Ascending aorta (tissue), 2 donors: ENCODE results near the gene KCNQ2. TPM values are rescaled to one million over a fixed set of nuclear protein-coding genes. Genes with fewer than 3 reads are reported as not detected.

Source experiments
- DNase-seq, 2 donors: peaks; one replicate each; pipeline ENCODE4 v3.0.0-alpha.2; 2019; ENCODE audit warnings: low spot score in 2 of 2
- H3K27ac ChIP-seq, 2 donors: fragments of 200-600 bp; sonication (generic); one replicate each; pipeline ENCODE4 v1.5.1; 2016 to 2017; ENCODE audit warnings: mild to moderate bottlenecking in 1 of 2
- H3K27me3 ChIP-seq: fragments of 200-600 bp; sonication (generic); one replicate; pipeline ENCODE4 v1.5.1; 2017
- H3K36me3 ChIP-seq, 2 donors: fragments of 200-600 bp; sonication (generic); one replicate each; pipeline ENCODE4 v1.5.1; 2016
- H3K4me1 ChIP-seq, 2 donors: fragments of 200-600 bp; sonication (generic); one replicate each; pipeline ENCODE4 v1.5.1; 2016 to 2017; ENCODE audit warnings: mild to moderate bottlenecking in 1 of 2
- H3K4me3 ChIP-seq, 2 donors: fragments of 200-600 bp; sonication (generic); one replicate each; pipeline ENCODE4 v1.5.1; 2016 to 2017; ENCODE audit warnings: mild to moderate bottlenecking in 1 of 2
- H3K9me3 ChIP-seq, 2 donors: fragments of 200-600 bp; sonication (generic); one replicate each; pipeline ENCODE4 v1.5.1; 2016
- CTCF ChIP-seq, 3 experiments: fragments of 200-600 bp in 2 of 3; fragments of 450-650 bp in 1 of 3; sonication (generic) in 2 of 3; IDR thresholded peaks; one replicate each; pipeline ENCODE4 v1.5.1; 2016 to 2019; ENCODE audit warnings: antibody characterized with exemption in 3 of 3, mild to moderate bottlenecking in 1 of 3, moderate library complexity in 1 of 3
- intact Hi-C: fragments of 100-400 bp; cut with DNase I; formaldehyde crosslinking; loops from one replicate; pipeline ENCODE4 v1.15.1; 2023
- total RNA-seq: library from RNA; depleted of rRNA; stranded (reverse); fragments of >200 nt; gene quantifications from one replicate; pipeline ENCODE4 v1.1.0, GENCODE V29; 2016

Gene KCNQ2
- total RNA-seq, 1 donor from 2014 or later = not detected

GRCh38 chr20:63442100-63442493 lies 30.4 kb downstream of the KCNQ2 start:
- H3K36me3 ChIP-seq = no peaks in the 10 kb centered on the region
- intact Hi-C loops = no loop called here
- no peaks in the 10 kb centered on the region for H3K4me1 ChIP-seq
- H3K27ac ChIP-seq = no peak overlapping the region
- no peak overlapping the region for H3K4me3 ChIP-seq
- H3K9me3 ChIP-seq = no peaks in the 10 kb centered on the region
- no peak for DNase-seq
- no peak for TF ChIP-seq CTCF (IDR thresholded peaks at IDR 0.05)
- no peaks in the 10 kb centered on the region for H3K27me3 ChIP-seq

- Histone ChIP-seq H3K36me3 (no peaks in the 10 kb centered on the region), H3K9me3 (no peaks in the 10 kb centered on the region), H3K4me3 (no peak overlapping the region), H3K4me1 (no peaks in the 10 kb centered on the region), H3K27ac (no peak overlapping the region), H3K27me3 (no peaks in the 10 kb centered on the region)
- intact Hi-C loops = no loop called here
- no peak for TF ChIP-seq CTCF (IDR thresholded peaks at IDR 0.05)
- DNase-seq = no peak
Measured at GRCh38 chr20:63441136-63442099, 31.0 kb downstream of the KCNQ2 start.

DNA sequence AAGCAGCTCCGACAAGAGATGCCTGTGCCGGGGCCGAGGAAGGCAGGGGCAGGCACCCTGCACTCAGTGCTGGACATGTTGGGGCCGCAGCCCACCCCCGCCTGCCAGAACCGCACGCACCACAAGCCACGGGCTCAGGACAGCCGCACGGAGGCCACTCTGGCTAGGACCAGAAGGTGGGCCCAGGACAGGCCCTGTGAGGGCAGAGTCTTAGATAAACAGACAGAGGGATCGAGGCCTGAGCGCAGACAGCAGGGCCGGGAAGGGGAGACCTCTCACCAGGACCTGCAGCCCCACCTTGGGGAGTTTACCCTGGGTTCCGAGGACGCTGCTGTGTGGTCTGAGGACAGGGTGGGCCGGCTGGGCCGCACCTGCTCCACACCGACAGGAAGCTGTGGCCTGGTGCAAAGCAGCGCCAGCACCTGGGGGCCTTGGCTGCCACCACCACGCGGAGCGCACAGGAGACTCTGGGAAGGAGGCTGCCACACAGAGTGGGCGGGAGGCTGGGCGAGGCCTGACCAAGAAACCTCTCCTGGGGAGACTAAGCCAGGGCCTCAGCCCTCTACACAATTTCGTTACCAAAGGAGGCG lies 32.0 kb downstream of the KCNQ2 start:
- intact Hi-C loops = no loop called here
- no peak overlapping the region for H3K4me3 ChIP-seq
- DNase-seq = no peak
- H3K27ac ChIP-seq = no peak overlapping the region
- no peaks in the 10 kb centered on the region for H3K4me1 ChIP-seq
- no peaks in the 10 kb centered on the region for H3K27me3 ChIP-seq
- H3K9me3 ChIP-seq = no peaks in the 10 kb centered on the region
- TF ChIP-seq CTCF (IDR thresholded peaks at IDR 0.05) = no peak
- no peaks in the 10 kb centered on the region for H3K36me3 ChIP-seq

DNA sequence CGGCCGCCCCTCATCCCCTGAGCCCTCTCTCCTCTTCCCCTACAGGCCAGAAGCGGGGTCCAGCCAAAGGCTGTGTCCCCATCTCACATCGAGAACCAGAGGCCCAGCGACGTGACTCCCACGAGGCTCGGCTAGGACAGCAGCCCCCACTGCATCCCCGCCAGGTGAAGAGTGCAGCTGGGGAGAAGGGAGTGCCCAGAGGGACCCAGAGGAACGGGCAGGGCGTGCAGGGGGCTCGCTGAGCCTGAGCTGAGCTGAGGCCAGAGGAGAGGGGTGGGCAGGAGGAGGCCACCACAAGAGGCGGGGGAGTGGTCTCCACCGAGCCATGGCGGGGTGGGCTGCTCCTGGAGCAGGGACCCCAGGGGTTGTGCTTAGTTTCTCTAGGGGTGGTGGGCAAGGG lies 32.6 kb downstream of the KCNQ2 start:
- intact Hi-C loops = no loop called here
- Histone ChIP-seq H3K27me3 (no peaks in the 10 kb centered on the region), H3K27ac (no peak overlapping the region)

GRCh38 chr20:63438121-63438520 lies 34.3 kb downstream of the KCNQ2 start:
- intact Hi-C loops = no loop called here
- H3K9me3 ChIP-seq = no peaks in the 10 kb centered on the region
- H3K36me3 ChIP-seq = no peaks in the 10 kb centered on the region
- DNase-seq = no peak
- H3K27me3 ChIP-seq = no peaks in the 10 kb centered on the region
- no peak for TF ChIP-seq CTCF (IDR thresholded peaks at IDR 0.05)
- no peak overlapping the region for H3K27ac ChIP-seq
- H3K4me1 ChIP-seq = no peaks in the 10 kb centered on the region
- H3K4me3 ChIP-seq = no peak overlapping the region

More for the DNA sequence above, 32.6 kb downstream of the KCNQ2 start:
- Histone ChIP-seq H3K4me3 (no peak overlapping the region), H3K9me3 (no peaks in the 10 kb centered on the region), H3K4me1 (no peaks in the 10 kb centered on the region), H3K36me3 (no peaks in the 10 kb centered on the region)
- TF ChIP-seq CTCF (IDR thresholded peaks at IDR 0.05) = no peak
- no peak for DNase-seq
